Gastroesophageal sphincter (tissue), 3 donors: ENCODE results near the gene NRXN3.

Experiments
- CTCF ChIP-seq, 4 experiments: fragments of 200-600 bp in 2 of 4; fragments of 450-650 bp in 2 of 4; sonication (generic) in 1 of 4; IDR thresholded peaks; one replicate each; pipeline ENCODE4 v1.5.1; 2017 to 2019; ENCODE audit warnings: antibody characterized with exemption in 4 of 4, mild to moderate bottlenecking in 2 of 4, moderate library complexity in 2 of 4
- POLR2A ChIP-seq, 2 donors: fragments of 450-650 bp; IDR thresholded peaks; one replicate each; pipeline ENCODE4 v1.6.1; 2017; ENCODE audit warnings: antibody characterized with exemption in 2 of 2, mild to moderate bottlenecking in 2 of 2, moderate library complexity in 1 of 2

DNA sequence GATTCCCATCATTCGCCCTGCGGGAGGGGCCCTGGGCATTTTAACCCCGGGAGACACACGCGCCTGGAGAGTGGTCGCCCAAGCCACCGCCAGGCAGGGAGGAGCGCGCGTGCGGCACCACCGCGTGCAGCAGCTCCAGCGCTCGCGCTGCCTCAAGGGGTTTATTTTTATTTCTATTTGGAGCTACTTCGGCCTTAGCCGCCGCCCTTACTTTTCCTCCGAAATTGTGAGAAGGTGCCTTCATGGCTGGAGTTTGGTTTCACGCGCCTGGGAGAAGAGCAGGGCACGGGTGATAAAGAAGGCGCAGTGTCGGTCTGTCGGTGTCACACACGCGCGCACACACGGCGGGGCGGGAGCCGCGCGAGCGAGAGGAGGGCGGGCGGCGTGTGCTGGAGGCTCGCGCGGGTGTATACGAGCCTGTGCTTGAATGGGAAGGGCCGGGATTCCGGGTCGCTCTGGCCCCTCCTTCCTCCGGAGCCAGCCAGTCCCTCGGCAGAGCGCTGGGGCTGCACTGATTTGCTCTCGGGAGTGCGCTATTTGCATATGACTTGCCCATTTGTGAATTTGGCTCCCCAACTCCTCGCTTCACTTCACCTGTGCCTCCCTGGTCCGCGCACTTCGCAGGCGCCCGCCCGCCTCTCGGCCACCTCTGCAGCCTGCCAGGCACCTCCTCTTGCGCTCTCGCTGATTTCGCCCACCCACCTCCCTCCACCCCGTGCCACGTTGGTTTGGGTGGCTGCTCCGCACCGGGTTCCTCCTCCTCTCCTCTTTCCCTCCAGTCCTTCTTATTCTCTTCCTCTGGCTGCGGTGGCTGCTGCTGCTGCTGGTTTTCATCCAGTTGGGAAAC lies 1108.8 kb downstream of the NRXN3 start:
- TF ChIP-seq POLR2A (IDR thresholded peaks at IDR 0.05) = peak; percentile 50 to 54
- peak in 1 of 4 experiments; percentile 13 for TF ChIP-seq CTCF (IDR thresholded peaks at IDR 0.05)
